HG03139 (cell line): Measurements from ENCODE around the gene COX6A1.

Source experiments
- ATAC-seq: cut with Tn5 transposase; IDR thresholded peaks from one replicate; pipeline ENCODE4 v1.9.1; 2021; ENCODE audit not compliant: unreplicated experiment

COX6A1 gene

DNA sequence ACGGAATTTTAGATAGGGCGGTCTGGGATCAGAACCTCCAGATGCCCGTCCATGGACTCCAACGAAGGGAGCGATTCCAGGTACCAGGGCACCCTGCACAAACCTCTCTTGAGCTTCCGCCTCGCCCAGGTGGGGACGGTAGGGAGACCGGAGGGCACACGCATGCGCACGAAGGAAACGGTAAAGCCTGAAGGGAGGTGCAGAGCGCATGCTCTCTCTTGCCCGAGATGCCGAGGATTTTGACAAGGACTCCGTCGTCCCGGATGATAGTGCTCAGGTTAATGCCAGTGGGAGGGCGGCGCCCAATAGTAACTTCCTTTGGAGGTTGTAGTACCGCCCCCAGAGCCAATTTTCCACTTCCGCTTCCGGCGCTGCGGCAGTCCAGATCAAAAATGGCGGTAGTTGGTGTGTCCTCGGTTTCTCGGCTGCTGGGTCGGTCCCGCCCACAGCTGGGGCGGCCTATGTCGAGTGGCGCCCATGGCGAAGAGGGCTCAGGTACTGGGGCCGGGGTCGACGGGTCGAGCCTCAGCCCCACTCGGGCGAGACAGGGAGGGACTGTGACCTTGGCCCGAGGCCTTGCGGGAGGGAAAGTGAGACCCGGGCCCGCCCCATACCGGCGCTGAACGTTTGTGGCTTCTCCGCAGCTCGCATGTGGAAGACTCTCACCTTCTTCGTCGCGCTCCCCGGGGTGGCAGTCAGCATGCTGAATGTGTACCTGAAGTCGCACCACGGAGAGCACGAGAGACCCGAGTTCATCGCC lies at the start of gene COX6A1:
Gene COX6A1, plus strand, starts transcription at position 379 of the 760 bp plus-strand sequence. Its CDS starts 14 bp downstream, at position 393.
- ATAC-seq: peak; percentile 96

DNA sequence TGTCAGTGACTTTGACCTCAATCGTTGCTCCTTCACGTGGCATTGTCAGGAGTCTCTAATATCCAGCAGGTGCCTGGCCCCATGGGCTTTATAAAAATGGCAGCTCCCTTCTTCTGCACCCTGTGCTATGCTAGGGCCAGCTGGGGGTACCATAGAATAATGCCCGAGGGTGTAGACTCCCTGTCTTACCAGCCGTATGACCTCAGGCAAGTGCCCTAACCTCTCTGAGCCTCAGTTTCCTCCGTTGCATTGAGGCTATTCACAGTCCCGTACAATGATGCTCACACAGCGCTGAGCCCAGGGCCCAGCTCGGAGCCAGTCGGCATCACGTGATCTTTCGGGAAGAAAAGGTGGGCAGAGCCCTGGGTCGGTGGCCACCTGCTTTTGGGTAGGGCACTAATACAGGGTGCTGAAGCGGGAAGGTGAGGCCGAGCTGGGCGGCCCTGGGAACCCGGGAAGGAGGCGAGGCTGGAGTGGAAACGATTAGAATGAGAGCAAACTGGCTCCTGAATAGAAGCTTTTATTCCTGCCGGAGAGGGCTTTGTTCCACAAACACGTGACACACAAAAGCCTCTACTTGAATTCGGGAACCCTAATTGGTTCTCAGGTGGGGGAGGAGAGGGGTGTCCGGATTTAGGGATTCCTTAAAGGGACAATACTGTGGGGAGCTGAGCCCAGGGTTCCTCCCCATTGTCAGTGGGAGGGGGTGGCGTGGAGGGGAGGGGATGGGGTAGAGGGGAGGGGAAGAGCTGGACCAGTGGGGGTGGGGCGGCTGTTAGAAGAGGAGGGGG lies 49.0 kb upstream of the COX6A1 start:
- no peak for ATAC-seq

DNA sequence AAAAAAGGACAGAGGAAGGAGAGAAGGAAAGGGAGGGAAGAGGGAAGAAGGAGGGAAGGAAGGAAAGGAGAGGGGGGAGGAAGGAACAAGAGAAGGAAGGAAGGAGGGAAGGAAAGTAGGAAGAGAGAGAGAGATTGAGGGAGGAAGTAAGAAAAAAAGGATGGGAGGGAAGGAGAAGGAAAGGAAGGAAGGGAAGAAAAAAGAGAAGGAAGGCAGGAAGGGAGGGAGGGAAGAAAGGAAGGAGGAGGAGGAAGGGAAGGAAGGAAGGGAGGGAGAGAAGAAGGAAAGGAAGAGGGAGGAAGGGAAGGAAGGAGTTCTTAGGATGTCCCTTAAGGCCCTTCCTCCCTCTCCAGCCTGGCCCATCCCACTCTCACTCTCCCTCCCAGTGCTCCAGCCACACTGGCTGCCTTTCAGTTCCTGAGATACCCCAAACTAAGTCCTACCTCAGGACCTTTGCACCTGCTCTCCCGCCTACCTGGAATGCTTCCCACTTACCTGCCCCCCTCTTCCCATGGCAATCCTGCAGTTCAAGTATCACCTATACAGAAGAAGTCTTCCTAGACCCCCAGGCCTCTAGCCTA lies 47.3 kb upstream of the COX6A1 start:
- no peak for ATAC-seq

DNA sequence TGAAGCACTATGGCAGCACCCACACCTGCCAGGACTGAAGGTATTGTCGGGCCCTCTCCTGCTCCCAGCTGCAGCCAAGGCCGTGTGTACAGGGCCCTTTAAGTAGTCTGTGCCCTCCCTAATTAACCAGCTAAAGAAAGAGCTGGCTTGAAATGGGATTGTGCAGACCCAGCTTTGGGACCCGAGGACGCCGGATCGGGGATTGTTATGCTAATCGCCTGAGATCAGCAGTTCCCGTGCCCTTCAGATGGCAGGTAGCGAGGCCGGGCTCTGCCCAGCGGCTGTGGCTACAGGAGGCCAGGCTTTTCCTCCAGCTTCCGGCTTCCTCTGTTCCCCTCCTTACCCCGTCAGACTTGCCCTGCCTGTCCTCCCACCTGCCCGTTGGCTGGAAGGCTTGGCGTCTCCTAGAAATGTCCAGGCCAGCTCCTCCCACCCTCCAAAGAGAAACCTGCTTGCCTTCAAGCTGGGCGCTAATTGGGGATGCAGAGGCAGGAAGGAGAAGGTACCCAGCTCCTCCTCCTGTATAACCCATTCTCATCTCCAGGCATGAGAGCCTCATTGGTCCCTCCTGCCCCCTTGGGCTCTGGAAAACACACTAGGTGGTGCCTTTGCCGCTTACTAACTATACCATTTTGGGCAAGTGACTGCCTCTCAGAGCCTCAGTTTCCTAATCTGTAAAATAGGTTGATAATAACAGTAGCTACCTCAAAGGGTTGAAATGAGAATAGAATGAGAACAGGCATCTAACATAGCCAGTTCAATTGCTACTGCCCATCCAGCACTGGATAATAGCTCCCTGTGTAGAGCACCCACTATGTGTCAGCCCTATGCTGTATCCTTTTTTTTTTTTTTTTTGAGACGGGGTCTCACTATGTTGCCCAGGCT lies 43.2 kb upstream of the COX6A1 start:
- ATAC-seq: no peak

DNA sequence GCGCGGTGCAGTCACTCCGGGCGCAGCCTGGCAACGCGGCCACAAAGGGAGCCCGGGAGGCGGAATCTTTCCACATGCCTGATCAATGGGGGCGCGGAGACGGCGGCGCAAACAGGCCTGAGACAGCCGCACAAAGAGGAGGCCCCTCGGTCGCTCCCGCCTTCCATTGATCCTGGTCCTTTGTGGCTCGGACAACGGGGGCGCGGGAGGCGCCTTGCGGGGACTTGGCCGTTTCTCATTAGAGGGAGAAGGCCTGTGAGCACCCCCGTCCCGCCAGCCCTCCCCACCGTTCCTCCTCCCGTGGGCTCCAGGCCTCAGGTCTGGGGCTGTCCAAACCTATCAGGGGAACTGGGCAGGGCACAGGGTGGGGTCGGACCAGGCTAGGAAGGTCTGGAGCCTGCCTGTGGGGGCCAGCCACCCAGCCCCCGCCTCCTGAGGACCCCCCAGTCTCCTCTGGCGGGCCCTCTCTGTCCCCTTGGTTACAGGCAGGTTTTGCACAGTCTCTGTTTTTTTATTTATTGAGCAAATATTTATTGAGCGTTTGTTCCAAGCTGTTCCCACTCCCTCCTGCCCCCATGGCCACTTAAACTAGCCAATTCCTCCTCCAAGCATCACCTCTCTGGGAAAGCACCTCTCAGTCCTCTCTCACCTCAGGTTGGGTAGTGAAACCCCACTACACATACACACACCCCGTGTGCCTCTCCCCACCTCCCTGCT lies 39.9 kb upstream of the COX6A1 start:
- ATAC-seq: no peak

DNA sequence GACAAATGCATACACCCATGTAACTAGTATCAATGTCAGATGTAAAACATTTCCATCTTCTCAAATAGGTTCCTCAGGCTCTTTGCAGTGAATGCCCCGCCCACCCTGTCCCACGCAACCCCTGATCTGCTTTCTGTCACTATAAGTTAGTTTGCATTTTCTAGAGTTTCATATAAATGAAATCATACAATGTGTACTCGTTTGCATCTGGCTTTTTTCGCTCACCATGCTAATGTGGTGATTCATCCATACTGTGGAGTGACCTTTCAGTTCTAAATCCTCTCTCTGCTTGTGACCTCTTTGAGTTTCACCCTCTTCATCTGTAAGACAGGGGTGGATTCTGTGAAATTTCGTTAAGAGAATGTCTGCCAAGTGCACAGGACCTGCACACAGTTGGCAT lies 38.4 kb upstream of the COX6A1 start:
- no peak for ATAC-seq

DNA sequence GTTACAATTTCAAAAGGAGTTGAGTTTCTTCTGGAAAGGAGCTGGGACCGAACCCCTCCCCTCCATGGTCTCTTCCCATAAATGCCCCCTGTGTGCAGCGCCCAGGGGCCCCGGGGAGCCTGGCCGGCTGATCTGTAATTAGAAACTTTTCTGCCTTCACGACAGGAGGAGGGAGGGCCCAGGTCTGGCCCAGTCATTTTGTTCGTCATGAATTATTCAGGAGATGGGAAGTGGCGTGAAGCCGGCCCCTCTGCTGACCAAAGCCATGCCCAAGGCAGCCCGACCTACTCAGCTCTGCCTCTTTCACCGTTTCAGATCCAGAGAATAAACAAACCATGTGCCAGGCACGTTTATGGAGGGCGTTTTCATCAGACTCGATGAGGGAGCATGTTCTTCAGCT lies 35.7 kb upstream of the COX6A1 start:
- ATAC-seq: no peak

DNA sequence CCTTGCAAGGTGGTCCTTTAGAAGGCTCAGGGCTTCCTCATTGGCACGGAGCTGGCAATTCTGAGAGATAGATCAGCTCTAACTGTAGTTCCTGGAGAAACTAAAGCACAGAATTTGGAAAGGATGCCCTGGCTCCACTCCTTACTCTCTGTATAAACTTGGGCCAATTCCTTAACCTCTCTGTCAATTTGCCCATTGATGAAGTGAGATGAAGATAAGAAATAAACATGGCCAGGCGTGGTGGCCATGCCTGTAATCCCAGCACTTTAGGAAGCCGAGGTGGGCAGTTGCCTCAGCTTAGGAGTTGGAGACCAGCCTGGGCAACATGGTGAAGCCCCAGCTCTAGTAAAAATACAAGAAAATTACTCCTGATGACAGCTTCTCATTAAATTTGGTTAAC lies 34.0 kb upstream of the COX6A1 start:
- no peak for ATAC-seq

DNA sequence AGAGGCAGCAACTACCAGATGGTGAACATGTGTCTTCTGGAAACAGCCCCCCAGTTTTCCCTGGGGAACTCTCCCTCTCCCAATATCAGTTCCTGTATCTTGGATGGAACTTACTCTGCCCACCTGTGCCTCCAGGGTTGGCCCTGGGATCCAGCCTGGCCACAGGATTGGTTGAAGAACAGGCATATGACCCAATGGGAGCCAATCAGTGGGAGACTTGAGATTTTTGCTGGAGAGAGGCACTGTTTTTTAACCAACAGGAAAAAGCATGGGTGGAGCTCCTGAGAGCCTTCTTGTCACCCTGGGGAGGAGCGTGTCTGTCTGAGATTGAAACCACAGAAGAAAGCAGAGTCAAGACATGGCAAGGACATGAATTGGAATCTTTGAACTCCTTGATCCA lies 33.6 kb upstream of the COX6A1 start:
- ATAC-seq: no peak

DNA sequence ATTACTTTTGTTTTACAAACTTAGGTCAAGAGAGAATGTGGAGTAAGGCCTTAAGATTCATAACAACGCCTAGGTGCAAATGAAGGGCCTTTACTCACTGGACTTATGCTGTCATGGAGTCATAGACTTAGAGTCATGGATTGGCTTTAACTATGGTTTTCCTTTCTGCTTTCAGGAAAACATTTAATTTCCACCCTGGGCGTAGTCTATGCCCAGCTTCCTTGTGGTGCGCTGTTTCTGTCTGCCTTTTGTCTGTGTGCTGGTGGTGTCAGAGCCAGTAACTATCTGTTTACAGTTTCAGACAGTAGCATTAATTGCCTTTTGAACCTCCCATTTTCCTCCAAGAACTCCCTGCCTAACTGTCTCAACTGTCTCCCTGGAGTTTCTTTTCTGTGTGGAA lies 31.8 kb upstream of the COX6A1 start:
- ATAC-seq: no peak

DNA sequence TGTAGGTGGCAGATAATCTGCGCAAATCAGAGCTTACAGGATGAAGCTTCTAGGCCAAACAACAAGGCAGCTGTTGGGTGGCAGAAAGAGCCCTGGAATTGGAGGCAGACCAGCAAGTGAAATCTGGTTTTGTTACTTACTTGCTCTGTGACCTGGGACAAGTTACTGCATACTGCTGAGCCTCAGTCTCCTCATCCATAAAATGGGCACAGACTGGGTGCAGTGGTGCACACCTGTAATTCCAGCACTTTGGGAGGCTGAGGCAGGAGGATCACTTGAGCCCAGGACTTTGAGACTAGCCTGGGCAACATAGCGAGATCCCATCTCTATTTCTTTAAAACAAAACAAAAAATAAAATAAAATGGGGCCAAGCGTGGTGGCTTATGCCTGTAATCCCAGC lies 31.4 kb upstream of the COX6A1 start:
- ATAC-seq: no peak

DNA sequence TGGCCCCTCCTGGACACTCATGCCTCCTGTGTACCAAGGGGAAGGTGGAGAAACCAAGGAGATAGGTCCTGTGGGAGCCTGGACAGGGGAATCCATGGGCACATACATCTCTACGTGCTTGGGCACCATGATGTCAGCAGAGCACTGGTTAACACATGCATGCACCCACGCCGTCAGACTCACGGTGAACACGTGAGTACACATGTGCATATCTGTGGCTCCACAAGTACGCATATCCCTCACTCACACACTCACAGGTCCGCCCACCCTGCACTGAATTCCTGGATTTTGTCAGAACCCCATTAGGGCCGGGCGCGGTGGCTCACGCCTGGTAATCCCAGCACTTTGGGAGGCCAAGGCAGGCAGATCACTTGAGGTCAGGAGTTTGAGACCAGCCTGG lies 29.1 kb upstream of the COX6A1 start:
- no peak for ATAC-seq

DNA sequence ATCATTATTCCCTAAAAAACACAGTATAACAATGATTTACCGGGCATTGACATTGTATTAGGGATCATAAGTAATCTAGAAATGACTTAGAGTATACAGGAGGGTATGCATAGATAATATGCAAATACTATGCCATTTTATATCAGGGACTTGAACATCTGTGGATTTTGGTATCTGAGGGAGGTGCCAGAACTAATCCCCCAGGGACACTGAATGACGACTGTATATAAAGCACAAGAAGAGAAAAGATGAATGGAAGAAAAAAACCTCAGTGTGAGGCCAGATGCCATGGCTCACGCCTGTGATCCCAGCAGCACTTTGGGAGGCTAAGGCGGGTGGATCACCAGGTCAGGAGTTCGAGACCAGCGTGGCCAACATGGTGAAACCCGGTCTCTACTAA lies 25.5 kb upstream of the COX6A1 start:
- ATAC-seq: no peak

DNA sequence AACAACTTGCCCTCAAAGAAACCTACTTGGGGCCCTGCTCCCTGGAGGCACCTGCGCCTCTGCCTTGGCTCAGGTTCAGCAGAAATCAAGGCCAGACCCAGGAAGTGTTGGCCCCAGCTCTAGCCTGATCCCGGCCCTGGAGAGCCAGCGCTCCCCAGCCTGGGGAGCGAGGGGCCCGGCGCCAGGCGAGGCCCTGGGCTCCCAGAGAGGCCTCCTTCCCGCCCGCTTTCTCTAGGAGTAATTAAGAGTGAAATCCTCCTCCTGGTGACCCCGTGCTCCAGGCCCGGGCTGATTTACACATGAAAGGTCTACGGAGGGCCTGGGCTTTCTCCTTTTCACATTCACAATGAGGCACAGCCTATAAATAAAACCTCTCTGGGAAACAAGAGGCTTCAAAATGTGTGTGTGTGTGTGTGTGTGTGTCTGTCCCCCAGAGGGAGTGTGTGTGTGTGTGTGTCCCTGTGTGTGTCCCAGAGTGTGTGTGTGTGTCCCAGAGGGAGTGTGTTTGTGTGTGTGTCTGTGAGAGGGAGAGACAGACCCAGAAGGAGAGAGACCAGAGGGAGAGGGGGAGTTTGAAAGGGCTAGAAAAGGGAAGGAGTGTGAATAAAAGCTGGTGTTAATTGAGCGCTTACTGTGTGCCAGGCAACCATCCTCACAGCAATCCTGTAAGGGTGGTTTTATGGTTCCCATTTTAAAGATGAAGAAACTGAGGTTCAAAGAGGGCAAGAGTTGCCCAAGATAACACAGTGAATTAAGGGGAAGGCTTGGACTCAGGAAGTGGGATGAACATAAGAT lies 23.8 kb upstream of the COX6A1 start:
- ATAC-seq: no peak

DNA sequence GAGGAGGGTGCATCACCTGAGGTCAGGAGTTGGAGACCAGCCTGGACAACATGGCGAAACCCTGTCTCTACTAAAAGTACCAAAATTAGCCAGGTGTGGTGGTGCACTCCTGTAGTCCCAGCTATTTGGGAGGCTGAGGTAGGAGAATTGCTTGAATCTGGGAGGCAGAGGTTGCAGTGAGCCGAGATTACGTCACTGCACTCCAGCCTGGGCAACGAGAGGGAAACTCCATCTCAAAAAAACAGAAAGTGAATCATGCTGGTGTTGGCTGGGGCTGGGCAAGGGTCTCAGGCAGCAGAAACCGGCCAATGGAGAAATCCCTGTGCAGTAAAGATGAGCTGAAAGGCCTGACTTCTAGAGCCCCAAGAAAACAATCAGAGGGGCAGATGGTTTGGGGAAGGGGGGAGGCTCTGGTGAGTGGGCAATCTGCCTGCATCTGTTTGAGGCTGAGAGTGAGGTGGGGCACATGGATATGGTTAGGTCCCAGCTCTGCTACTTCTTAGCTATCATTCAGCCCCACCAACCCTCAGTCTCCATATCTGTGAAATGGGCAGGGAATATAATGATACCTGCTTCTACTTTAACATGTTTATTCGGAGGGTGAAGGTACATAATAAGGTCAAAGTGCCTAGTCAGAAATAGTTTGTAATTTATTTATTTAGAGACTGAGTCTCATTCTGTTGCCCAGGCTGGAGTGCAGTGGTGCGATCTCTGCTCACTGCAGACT lies 21.3 kb upstream of the COX6A1 start:
- ATAC-seq: no peak

DNA sequence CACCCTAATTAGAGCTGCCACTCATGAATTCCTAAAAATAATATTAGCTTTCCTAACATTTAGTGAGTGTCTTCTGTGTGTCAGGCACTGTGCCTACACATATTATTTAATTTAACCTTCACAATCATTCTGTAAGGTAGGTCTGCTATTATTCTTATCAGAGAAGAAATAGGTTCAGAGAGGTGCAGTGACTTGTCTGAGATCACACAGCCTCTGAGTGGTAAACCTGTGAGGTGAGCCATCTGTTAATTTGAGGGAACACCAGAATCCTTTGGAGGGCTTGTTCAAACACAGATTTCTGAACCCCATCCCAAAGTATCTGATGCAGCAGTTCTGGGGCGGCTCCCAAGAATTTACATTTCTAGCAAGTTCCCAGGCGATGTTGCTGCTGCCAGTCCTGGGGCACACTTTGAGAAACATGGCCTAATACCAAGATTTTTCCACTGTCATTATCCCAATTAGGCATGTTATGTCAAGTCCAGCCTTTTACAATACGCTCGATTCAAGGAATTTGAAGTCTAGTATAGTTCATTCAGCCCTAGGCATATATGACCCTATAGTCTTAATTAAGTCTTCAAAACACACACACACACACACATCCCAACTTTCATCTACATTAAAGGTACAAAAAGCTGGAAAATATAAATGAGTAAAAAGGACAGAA lies 19.9 kb upstream of the COX6A1 start:
- ATAC-seq: no peak

DNA sequence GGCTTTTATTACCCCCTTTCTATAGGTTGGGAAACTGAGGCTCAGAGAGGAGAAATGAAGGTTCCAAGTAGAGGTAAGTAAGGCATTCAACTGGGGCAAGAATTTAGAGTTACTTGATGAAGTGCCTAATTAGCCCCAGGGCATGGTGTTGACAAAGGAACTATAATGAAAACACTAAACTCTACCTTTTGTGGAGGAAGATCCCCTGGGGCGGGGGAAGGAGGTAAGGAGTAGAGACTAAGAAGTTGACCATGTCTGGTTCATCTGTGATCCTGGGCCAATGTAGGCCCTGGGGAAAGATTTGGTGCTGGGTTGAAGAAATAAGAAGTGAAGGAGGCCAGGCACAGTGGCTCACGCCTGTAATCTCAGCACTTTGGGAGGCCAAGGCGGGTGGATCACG lies 16.2 kb upstream of the COX6A1 start:
- no peak for ATAC-seq

DNA sequence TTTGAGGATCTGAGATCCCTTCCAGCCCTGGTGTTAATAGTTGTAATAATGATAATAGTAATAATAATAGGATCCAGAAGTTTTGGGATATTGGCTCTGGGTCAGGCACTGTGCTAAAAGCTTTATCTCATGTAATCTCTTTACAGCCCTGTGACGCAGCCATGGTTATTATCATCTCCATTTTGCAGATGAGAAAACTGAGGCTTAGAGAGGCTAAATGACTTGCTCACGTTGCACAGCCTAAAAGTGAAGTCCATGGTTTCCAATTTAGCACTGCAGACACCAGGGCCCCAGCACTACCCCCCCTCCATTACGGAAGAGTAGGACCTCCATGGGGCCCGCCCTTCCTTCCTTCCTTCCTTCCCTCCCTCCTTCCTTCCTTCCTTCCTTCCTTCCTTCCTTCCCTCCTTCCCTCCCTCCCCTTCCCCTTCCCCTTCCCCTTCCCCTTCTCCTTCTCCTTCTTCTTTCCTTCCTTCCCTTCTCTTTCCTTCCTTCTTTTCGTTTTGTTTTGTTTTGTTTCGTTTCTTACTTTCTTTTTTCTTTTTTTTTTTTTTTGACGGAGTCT lies 14.9 kb upstream of the COX6A1 start:
- no peak for ATAC-seq
